Immature natural killer cell (primary cell): ENCODE results near the gene WDR6. TPM values are rescaled to one million over a fixed set of nuclear protein-coding genes. Genes with fewer than 3 reads are reported as not detected.

Experiments
- DNase-seq, 3 donors: peaks; one replicate each; pipeline ENCODE4 v3.0.0; 2022; ENCODE audit warnings: mixed read lengths in 1 of 3
- H3K27ac Mint-ChIP-seq, 6 donors: one replicate each; pipeline ENCODE4 v1.8.0; 2020; ENCODE audit warnings: mixed read lengths in 6 of 6, mild to moderate bottlenecking in 5 of 6, inconsistent platforms in 4 of 6, moderate library complexity in 3 of 6
- H3K27me3 Mint-ChIP-seq, 3 donors: one replicate each; pipeline ENCODE4 v1.8.0; 2020 to 2021; ENCODE audit warnings: low read depth in 3 of 3, mild to moderate bottlenecking in 3 of 3, mixed read lengths in 3 of 3, moderate library complexity in 3 of 3, inconsistent platforms in 1 of 3
- H3K36me3 Mint-ChIP-seq, 3 donors: one replicate each; pipeline ENCODE4 v1.8.0; 2020; ENCODE audit warnings: mixed read lengths in 3 of 3, inconsistent platforms in 2 of 3, mild to moderate bottlenecking in 2 of 3
- H3K4me1 Mint-ChIP-seq, 2 donors: one replicate each; pipeline ENCODE4 v1.8.0; 2020; ENCODE audit warnings: inconsistent platforms in 2 of 2, mild to moderate bottlenecking in 2 of 2, mixed read lengths in 2 of 2, moderate library complexity in 1 of 2
- H3K4me3 Mint-ChIP-seq, 5 donors: one replicate each; pipeline ENCODE4 v1.8.0; 2020; ENCODE audit warnings: mild to moderate bottlenecking in 5 of 5, mixed read lengths in 5 of 5, inconsistent platforms in 3 of 5, moderate library complexity in 3 of 5
- H3K9me3 Mint-ChIP-seq, 6 donors: one replicate each; pipeline ENCODE4 v1.8.0; 2020; ENCODE audit warnings: mild to moderate bottlenecking in 6 of 6, mixed read lengths in 6 of 6, inconsistent platforms in 4 of 6, moderate library complexity in 3 of 6
- polyA plus RNA-seq, 3 donors: library from polyadenylated mRNA; unstranded; fragments of 300-500 nt; fragmentation: Illumina TruSeq; gene quantifications; one replicate each; pipeline ENCODE4 v1.2.3, GENCODE V29; 2021

The WDR6 gene
- polyA plus RNA-seq, 3 donors from 2014 or later = 56.8 to 114 (median 70.6) TPM

- peaks cover 25 to 35% of the 10 kb centered on the region in 2 donors for H3K4me1 Mint-ChIP-seq
- H3K27ac Mint-ChIP-seq = peak overlapping the region; percentile 59 to 99 (median 92)
- peaks cover 10 to 28% (median 10%) of the 10 kb centered on the region in 3 donors for H3K36me3 Mint-ChIP-seq
- H3K27me3 Mint-ChIP-seq = peaks cover 5 to 11% (median 11%) of the 10 kb centered on the region in 3 donors
- H3K4me3 Mint-ChIP-seq = no peak overlapping the region
- no peak for DNase-seq
- no peaks in the 10 kb centered on the region for H3K9me3 Mint-ChIP-seq
Measured at GRCh38 chr3:49030321-49030720, 23.1 kb downstream of the WDR6 start.

- Mint-ChIP-seq H3K36me3 (peaks cover 13 to 27% (median 14%) of the 10 kb centered on the region in 3 donors), H3K9me3 (no peaks in the 10 kb centered on the region), H3K4me1 (peaks cover 21% of the 10 kb centered on the region in 2 donors), H3K4me3 (no peak overlapping the region), H3K27ac (peak overlapping the region in 1 of 6 donors; percentile 23), H3K27me3 (peaks cover 5 to 13% (median 11%) of the 10 kb centered on the region in 3 donors)
- DNase-seq = no peak
Measured at GRCh38 chr3:49032646-49033304, 25.6 kb downstream of the WDR6 start.

GRCh38 chr3:49034650-49035049 is 27.5 kb downstream of the WDR6 start:
- Mint-ChIP-seq H3K4me1 (peaks cover 3 to 4% of the 10 kb centered on the region in 2 donors), H3K9me3 (no peaks in the 10 kb centered on the region), H3K36me3 (peaks cover 13 to 27% (median 14%) of the 10 kb centered on the region in 3 donors), H3K27me3 (peaks cover 0 to 4% (median 3%) of the 10 kb centered on the region in 3 donors), H3K27ac (peak overlapping the region in 1 of 6 donors; percentile 69), H3K4me3 (no peak overlapping the region)
- no peak for DNase-seq

- Mint-ChIP-seq H3K4me1 (no peaks in the 10 kb centered on the region), H3K27me3 (peaks cover 0 to 3% (median 0%) of the 10 kb centered on the region in 3 donors), H3K27ac (no peak overlapping the region), H3K9me3 (no peaks in the 10 kb centered on the region), H3K36me3 (peaks cover 13 to 31% (median 14%) of the 10 kb centered on the region in 3 donors), H3K4me3 (no peak overlapping the region)
- DNase-seq = no peak
Measured at GRCh38 chr3:49035281-49035680, 28.1 kb downstream of the WDR6 start.

- Mint-ChIP-seq H3K27ac (no peak overlapping the region), H3K36me3 (peaks cover 11 to 28% (median 12%) of the 10 kb centered on the region in 3 donors)
Measured at GRCh38 chr3:49053543-49053942, 46.4 kb downstream of the WDR6 start.

GRCh38 chr3:49054344-49054862 is 47.2 kb downstream of the WDR6 start:
- peaks cover 6 to 16% of the 10 kb centered on the region in 2 donors for H3K4me1 Mint-ChIP-seq
- H3K36me3 Mint-ChIP-seq = peaks cover 11 to 28% (median 12%) of the 10 kb centered on the region in 3 donors
- no peak overlapping the region for H3K4me3 Mint-ChIP-seq
- peak overlapping the region in 3 of 6 donors; percentile 14 to 51 (median 51) for H3K27ac Mint-ChIP-seq
- H3K27me3 Mint-ChIP-seq = peaks cover 0 to 2% (median 2%) of the 10 kb centered on the region in 3 donors
- H3K9me3 Mint-ChIP-seq = no peaks in the 10 kb centered on the region
- no peak for DNase-seq

More at GRCh38 chr3:49053543-49053942, 46.4 kb downstream of the WDR6 start:
- H3K9me3 Mint-ChIP-seq = no peaks in the 10 kb centered on the region
- no peak overlapping the region for H3K4me3 Mint-ChIP-seq
- peaks cover 0 to 2% (median 2%) of the 10 kb centered on the region in 3 donors for H3K27me3 Mint-ChIP-seq
- no peak for DNase-seq
- peaks cover 6 to 16% of the 10 kb centered on the region in 2 donors for H3K4me1 Mint-ChIP-seq

GRCh38 chr3:49057268-49057667 is 50.1 kb downstream of the WDR6 start:
- no peak overlapping the region for H3K4me3 Mint-ChIP-seq
- no peaks in the 10 kb centered on the region for H3K9me3 Mint-ChIP-seq
- no peak overlapping the region for H3K27ac Mint-ChIP-seq
- peaks cover 6 to 26% (median 7%) of the 10 kb centered on the region in 3 donors for H3K36me3 Mint-ChIP-seq
- peaks cover 0 to 2% (median 0%) of the 10 kb centered on the region in 3 donors for H3K27me3 Mint-ChIP-seq
- H3K4me1 Mint-ChIP-seq = peaks cover 0 to under 1% of the 10 kb centered on the region in 2 donors
- DNase-seq = no peak

- no peaks in the 10 kb centered on the region for H3K4me1 Mint-ChIP-seq
- no peak overlapping the region for H3K4me3 Mint-ChIP-seq
- H3K36me3 Mint-ChIP-seq = peaks cover 4 to 23% (median 6%) of the 10 kb centered on the region in 3 donors
- H3K27me3 Mint-ChIP-seq = peaks cover 0 to 2% (median 0%) of the 10 kb centered on the region in 3 donors
- DNase-seq = no peak
- peak overlapping the region in 1 of 6 donors; percentile 45 for H3K27ac Mint-ChIP-seq
- H3K9me3 Mint-ChIP-seq = no peaks in the 10 kb centered on the region
Measured at GRCh38 chr3:49058011-49058410, 50.8 kb downstream of the WDR6 start.

Other genes starting within 250 kb of the WDR6 start
- 10 to 100 TPM; 16.0 to 21.4 (median 17.9) TPM for gene PRKAR2A, start 159.5 kb upstream of the WDR6 start, polyA plus RNA-seq
- 100 to 1,000 TPM in 2 of 3 donors, 10 to 100 TPM in 1; 100.0 to 254 (median 100) TPM for gene SLC25A20, start 108.5 kb upstream of the WDR6 start, polyA plus RNA-seq
- gene ARIH2, start 88.5 kb upstream of the WDR6 start, polyA plus RNA-seq = 100 to 1,000 TPM; 171 to 224 (median 177) TPM
- 10 to 100 TPM; 16.8 to 26.8 (median 24.9) TPM for gene P4HTM, start 17.1 kb upstream of the WDR6 start, polyA plus RNA-seq
- gene DALRD3, start 11.2 kb downstream of the WDR6 start, polyA plus RNA-seq = 10 to 100 TPM; 17.1 to 26.9 (median 21.8) TPM
- 100 to 1,000 TPM; 118 to 204 (median 142) TPM for gene NDUFAF3, start 14.7 kb downstream of the WDR6 start, polyA plus RNA-seq
- 10 to 100 TPM; 44.8 to 52.6 (median 52.0) TPM for gene IMPDH2, start 22.0 kb downstream of the WDR6 start, polyA plus RNA-seq
- gene QRICH1, start 86.7 kb downstream of the WDR6 start, polyA plus RNA-seq = 10 to 100 TPM in 2 of 3 donors, 1 to 10 TPM in 1; 9.7 to 29.3 (median 15.1) TPM
- 100 to 1,000 TPM in 1 of 3 donors, 10 to 100 TPM in 2; 94.8 to 104 (median 98.5) TPM for gene QARS1, start 97.4 kb downstream of the WDR6 start, polyA plus RNA-seq
- 10 to 100 TPM; 19.3 to 43.7 (median 38.3) TPM for gene USP19, start 113.4 kb downstream of the WDR6 start, polyA plus RNA-seq
- not detected for gene LAMB2, start 125.7 kb downstream of the WDR6 start, polyA plus RNA-seq
- gene CCDC71, start 158.9 kb downstream of the WDR6 start, polyA plus RNA-seq = 1 to 10 TPM; 1.1 to 2.0 (median 1.7) TPM
- gene KLHDC8B, start 164.2 kb downstream of the WDR6 start, polyA plus RNA-seq = 1 to 10 TPM; 1.6 to 3.1 (median 2.1) TPM